Measurements from ENCODE around the gene WNT10A.
A peak's percentile ranks its signal among the peaks of the same experiment; 100 is the strongest.
"Not testable (repeated sequence)": the region's sequence is repeated elsewhere in the genome, so short reads cannot be mapped to it uniquely, and the experiment has no call there.

The WNT10A gene

DNA sequence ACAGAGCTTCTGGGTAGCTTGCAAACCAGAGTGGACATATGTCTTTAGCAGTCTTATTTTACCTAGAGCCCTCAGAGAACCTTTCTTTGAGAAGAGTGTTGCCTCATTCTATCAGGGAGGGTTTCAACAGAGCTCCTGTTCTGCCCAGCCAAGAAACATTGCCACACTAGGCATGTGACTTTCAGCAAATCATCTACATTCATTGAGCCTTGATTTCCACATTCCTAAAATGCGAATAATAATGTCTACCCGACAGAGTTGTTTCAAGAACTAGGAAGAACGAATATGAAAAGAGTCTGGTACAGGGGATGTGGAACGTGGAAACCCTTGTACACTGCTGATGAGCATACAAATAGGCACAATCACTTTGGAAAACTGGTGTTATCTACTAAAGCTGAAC lies 41.2 kb upstream of the WNT10A start:
- TF ChIP-seq, protein P1, sequence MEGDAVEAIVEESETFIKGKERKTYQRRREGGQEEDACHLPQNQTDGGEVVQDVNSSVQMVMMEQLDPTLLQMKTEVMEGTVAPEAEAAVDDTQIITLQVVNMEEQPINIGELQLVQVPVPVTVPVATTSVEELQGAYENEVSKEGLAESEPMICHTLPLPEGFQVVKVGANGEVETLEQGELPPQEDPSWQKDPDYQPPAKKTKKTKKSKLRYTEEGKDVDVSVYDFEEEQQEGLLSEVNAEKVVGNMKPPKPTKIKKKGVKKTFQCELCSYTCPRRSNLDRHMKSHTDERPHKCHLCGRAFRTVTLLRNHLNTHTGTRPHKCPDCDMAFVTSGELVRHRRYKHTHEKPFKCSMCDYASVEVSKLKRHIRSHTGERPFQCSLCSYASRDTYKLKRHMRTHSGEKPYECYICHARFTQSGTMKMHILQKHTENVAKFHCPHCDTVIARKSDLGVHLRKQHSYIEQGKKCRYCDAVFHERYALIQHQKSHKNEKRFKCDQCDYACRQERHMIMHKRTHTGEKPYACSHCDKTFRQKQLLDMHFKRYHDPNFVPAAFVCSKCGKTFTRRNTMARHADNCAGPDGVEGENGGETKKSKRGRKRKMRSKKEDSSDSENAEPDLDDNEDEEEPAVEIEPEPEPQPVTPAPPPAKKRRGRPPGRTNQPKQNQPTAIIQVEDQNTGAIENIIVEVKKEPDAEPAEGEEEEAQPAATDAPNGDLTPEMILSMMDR (IDR thresholded peaks at IDR 0.05; ENCODE audit: low read depth, low read length), result no peak
- peak; percentile 32 for DNase-seq (ENCODE audit: extremely low read depth, low read depth)

DNA sequence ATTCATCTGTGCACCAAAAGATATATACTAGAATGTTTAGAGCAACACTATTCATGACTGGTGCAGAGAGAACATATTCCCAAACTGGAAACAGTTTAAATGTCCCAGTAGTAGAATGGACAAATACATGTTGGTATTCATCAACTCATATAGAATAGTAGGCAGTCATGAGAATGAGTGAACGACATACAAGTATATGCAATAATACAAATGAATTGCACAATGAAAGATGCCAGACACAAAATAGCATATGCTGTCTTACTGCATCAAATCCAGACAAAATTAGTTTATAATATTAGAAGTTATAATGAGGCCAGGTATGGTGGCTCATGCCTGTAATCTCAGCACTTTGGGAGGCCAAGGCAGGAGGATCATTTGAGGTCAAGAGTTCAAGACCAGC lies 40.8 kb upstream of the WNT10A start:
- DNase-seq (ENCODE audit: extremely low read depth, low read depth), result no peak
- TF ChIP-seq, protein P1 (IDR thresholded peaks at IDR 0.05; ENCODE audit: low read depth, low read length), result no peak

DNA sequence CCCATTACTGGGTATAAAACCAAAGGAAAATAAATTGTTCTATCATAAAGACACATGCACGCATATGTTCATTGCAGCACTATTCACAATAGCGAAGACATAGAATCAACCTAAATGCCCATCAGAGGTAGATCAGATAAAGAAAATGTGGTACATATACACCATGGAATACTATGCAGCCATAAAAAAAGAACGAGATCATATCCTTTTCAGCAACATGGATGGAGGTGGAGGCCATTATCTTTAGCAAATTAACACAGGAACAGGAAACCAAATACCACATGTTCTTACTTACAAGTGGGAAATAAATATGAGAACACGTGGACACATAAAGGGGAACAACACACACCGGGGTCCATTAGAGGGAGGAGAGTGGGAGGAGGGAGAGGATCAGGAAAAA lies 36.3 kb upstream of the WNT10A start:
- DNase-seq (ENCODE audit: extremely low read depth, low read depth), result not testable (repeated sequence)

DNA sequence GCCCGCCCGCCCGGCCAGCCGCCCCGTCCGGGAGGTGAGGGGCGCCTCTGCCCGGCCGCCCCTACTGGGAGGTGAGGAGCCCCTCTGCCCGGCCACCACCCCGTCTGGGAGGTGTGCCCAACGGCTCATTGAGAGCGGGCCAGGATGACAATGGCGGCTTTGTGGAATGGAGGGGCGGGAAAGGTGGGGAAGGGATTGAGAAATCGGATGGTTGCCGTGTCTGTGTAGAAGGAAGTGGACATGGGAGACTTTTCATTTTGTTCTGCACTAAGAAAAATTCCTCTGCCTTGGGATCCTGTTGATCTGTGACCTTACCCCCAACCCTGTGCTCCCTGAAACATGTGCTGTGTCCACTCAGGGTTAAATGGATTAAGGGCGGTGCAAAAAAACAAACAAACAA lies 33.7 kb upstream of the WNT10A start:
- not testable (repeated sequence) for DNase-seq (ENCODE audit: extremely low read depth, low read depth)

DNA sequence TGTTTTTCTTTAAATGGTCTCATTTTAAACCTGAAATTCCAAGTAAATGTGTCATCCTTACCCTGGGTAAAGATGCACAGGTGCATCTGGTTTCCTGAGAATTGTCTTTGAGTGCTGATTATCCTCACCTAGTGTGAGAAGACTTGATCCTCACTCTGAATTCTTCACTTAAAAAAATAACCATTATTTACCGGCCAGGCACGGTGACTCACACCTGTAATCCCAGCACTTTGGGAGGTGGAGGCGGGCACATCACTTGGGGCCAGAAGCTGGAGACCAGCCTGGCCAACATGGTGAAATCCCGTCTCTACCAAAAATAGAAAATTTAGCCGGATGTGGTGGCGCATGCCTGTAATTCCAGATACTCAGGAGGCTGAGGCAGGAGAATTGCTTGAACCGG lies 30.9 kb upstream of the WNT10A start:
- no peak for DNase-seq (ENCODE audit: extremely low read depth, low read depth)
- TF ChIP-seq, protein P1 (IDR thresholded peaks at IDR 0.05; ENCODE audit: low read depth, low read length), result no peak

DNA sequence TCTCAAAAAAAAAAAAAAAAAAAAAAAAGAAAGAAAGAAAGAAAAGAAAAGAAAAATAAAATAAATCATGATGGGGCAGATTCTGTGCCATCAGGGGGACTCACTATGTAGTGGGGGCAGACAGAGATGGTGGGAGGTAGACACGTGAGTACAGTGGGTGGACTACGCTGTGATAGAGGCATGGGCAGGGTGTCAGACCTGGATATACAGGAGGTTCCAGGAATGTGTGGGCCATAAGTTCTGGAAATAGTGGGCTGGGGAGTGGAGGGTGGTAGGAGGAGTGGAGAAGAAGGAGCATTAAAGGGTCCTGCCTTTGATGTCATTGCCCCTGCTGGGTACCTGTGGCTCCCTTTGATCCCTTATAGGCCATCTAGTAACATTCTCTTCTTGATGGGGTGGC lies 29.9 kb upstream of the WNT10A start:
- DNase-seq (ENCODE audit: extremely low read depth, low read depth), result no peak

DNA sequence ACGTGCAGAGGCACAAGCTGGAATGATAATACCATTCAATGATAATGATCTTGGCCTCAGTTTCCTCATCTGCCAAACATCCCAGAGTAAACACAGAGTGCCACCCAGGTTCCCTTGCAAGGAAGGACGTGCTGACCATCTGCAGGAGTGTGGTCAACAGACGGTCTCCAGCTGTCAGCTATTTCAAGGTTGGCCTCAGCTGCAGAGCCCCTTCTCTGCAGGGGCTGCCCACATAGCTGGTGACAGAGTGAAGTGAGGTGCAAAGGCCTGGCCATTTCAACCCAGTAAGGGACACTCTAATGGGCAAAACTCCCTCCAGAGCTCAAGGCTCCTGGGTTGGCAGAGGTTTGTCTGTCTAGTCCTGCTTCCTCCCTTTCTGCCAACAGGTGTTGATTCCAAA lies 29.4 kb upstream of the WNT10A start:
- DNase-seq (ENCODE audit: extremely low read depth, low read depth), result no peak
- TF ChIP-seq, protein P1 (IDR thresholded peaks at IDR 0.05; ENCODE audit: low read depth, low read length), result no peak

More for the DNA sequence above, 29.9 kb upstream of the WNT10A start:
- TF ChIP-seq, protein P1 (IDR thresholded peaks at IDR 0.05; ENCODE audit: low read depth, low read length), result no peak

DNA sequence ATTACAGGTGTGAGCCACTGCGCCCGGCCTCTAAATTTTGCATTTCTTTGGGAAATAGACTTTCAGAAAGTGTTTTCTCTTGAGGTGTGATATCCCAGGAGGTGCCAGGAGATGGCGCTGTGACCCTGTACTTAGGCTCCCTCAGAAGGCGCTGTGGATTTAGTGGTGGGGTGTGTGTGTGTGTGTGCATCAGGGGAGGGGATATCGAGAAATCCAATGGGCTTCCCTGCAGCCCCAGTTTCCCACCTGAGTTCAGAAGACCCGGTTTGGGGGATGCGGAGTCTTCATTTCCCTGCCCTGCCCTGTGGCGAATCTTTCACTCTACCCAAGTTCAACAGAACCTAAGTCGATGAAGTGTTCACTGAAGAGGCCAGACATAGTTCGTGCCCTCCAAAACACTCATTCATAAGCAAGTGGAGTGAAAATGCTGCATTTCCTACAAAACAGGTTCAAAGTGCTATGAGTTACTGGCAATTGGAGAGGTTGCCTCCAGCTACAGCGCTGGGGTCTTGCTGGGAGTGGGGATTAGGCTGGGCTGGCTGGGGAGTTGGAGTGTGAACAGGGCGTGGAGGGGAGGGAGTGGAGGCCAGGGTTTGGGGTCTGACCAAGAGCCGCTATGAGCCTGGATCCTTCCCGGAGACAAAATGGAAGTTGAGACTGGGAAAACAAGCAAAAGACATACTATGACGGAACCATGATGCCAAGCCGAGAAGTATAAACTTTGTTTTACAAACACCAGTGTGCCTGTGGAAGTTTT lies 27.6 kb upstream of the WNT10A start:
- DNase-seq (ENCODE audit: extremely low read depth, low read depth), result peak; percentile 15

More for the DNA sequence above, 27.6 kb upstream of the WNT10A start:
- TF ChIP-seq, protein P1 (IDR thresholded peaks at IDR 0.05; ENCODE audit: low read depth, low read length), result peak; percentile 75

Data from AG09319 (cell line).